Thyroid gland (tissue), 4 donors: ENCODE results near the gene CENPM.

ENCODE experiments used
- CTCF ChIP-seq, 6 experiments: fragments of 200-600 bp in 3 of 6; fragments of 450-650 bp in 3 of 6; sonication (generic) in 3 of 6; IDR thresholded peaks; one replicate each; pipeline ENCODE4 v1.5.1; 2016 to 2019; ENCODE audit warnings: antibody characterized with exemption in 6 of 6, mild to moderate bottlenecking in 2 of 6, inconsistent platforms in 1 of 6, moderate library complexity in 1 of 6
- POLR2A ChIP-seq, 2 donors: fragments of 450-650 bp; IDR thresholded peaks; one replicate each; pipeline ENCODE4 v1.6.1; 2017; ENCODE audit warnings: antibody characterized with exemption in 2 of 2, mild to moderate bottlenecking in 2 of 2, moderate library complexity in 1 of 2

DNA sequence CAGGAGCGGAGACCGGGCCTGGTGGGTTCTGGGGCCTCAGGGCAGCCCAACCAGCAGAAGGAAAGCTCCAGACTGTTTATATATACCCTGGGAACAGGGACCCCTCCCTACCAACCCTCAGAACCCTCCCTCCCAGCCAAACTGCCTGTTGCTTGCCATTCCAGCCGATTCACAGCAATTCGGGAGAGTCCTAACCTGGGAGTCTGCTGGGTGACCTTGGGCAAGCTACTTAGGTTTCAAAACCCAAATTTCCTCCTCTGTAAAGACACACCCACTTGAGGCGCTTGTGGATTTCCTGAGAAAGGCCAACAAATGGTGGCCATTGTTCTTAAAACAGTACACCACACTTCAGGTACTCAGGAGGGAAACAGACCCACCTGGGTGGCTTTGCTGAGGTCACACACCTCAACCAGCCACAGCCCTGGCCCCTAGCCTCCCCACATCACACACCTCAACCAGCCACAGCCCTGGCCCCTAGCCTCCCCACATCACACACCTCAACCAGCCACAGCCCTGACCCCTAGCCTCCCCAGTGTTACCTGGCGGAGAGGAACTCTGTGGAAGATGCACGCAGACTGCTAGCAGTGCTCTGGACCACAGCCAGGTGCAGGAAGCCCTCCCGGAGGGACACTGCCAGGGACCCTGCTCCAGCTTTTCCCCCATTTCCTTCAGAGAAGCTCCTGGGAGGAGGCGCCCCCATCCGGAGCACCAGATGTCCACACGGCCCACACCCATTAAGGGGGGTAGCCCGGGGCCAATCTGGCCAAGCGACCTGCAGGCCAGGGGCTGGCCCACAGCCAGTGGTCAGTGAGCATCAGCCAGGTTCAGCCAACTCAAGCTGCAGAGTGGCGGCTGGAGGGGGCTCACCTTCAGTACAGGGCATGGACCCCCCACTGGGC is 38.3 kb downstream of the CENPM start:
- no peak for TF ChIP-seq CTCF (IDR thresholded peaks at IDR 0.05)
- no peak for TF ChIP-seq POLR2A (IDR thresholded peaks at IDR 0.05)
